Measurements from ENCODE around the gene GPR87. TPM values are rescaled to one million over a fixed set of nuclear protein-coding genes. Genes with fewer than 3 reads are reported as not detected.
A peak's percentile ranks its signal among the peaks of the same experiment; 100 is the strongest.

The GPR87 gene
- total RNA-seq, 1 experiment from 2014 or later, result 13.3 TPM

GRCh38 chr3:151315846-151316245 is 774 bp downstream of the GPR87 start:
- Histone ChIP-seq H3K27me3 (ENCODE audit: low read length) (no peaks in the 10 kb centered on the region), H3K27ac (ENCODE audit: low read length) (peak overlapping the region; percentile 89), H3K36me3 (ENCODE audit: low read depth, low read length) (no peaks in the 10 kb centered on the region), H4K20me1 (ENCODE audit: low read length) (no peaks in the 10 kb centered on the region), H3K4me3 (ENCODE audit: low read length) (peak overlapping the region; percentile 72), H3K9ac (ENCODE audit: low read length) (peak overlapping the region; percentile 68), H3K79me2 (ENCODE audit: low read length) (peaks cover 56% of the 10 kb centered on the region), H3K9me2 (replicated peaks; ENCODE audit: low read length) (no peaks in the 10 kb centered on the region), H3F3A (ENCODE audit: low read length, unreplicated experiment) (peaks cover 6% of the 10 kb centered on the region), H2AFZ (ENCODE audit: low read length) (no peak overlapping the region), H3K4me2 (ENCODE audit: low read length) (peak overlapping the region; percentile 89), H3K4me1 (ENCODE audit: insufficient read depth, low read length) (peaks cover 70% of the 10 kb centered on the region), H3K9me3 (ENCODE audit: low read length) (no peaks in the 10 kb centered on the region)
- ATAC-seq (no peak), DNase-seq (peak; percentile 29)
- ChIA-PET CTCF (interaction anchor here (0.6 kb wide), 1 partner anchor 10 kb away, joined by 3 read pairs; no protein-coding TSS in a partner anchor), POLR2A (ENCODE audit: unreplicated experiment) (no interaction called here)
- no TSS peak for BruUV-seq (replicated peaks)
- intact Hi-C loops (cut with micrococcal nuclease), result loop anchor here (1.0 to 5.0 kb wide), 2 partner anchors 11 to 591 kb away; no protein-coding TSS in a partner anchor
- TF ChIP-seq, protein P1, sequence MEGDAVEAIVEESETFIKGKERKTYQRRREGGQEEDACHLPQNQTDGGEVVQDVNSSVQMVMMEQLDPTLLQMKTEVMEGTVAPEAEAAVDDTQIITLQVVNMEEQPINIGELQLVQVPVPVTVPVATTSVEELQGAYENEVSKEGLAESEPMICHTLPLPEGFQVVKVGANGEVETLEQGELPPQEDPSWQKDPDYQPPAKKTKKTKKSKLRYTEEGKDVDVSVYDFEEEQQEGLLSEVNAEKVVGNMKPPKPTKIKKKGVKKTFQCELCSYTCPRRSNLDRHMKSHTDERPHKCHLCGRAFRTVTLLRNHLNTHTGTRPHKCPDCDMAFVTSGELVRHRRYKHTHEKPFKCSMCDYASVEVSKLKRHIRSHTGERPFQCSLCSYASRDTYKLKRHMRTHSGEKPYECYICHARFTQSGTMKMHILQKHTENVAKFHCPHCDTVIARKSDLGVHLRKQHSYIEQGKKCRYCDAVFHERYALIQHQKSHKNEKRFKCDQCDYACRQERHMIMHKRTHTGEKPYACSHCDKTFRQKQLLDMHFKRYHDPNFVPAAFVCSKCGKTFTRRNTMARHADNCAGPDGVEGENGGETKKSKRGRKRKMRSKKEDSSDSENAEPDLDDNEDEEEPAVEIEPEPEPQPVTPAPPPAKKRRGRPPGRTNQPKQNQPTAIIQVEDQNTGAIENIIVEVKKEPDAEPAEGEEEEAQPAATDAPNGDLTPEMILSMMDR (conservative IDR thresholded peaks at IDR 0.05; ENCODE audit: low read depth, low read length), result no peak
- TF ChIP-seq EZH2 (IDR thresholded peaks at IDR 0.05; ENCODE audit: low read length, unreplicated experiment) (no peak), EZH2phosphoT487 (IDR thresholded peaks at IDR 0.05; ENCODE audit: borderline replicate concordance, low read length) (no peak)

- H3K36me3 ChIP-seq (ENCODE audit: low read depth, low read length), result no peaks in the 10 kb centered on the region
- no peaks in the 10 kb centered on the region for H3K27me3 ChIP-seq (ENCODE audit: low read length)
- peak overlapping the region; percentile 68 for H3K9ac ChIP-seq (ENCODE audit: low read length)
- peak overlapping the region; percentile 72 for H3K4me3 ChIP-seq (ENCODE audit: low read length)
- H3K9me3 ChIP-seq (ENCODE audit: low read length), result no peaks in the 10 kb centered on the region
- intact Hi-C loops (cut with micrococcal nuclease), result loop anchor here (5.0 kb wide), 1 partner anchor 592 kb away; no protein-coding TSS in a partner anchor
- CTCF ChIA-PET, result no interaction called here
- DNase-seq, result peak; percentile 60
- peak overlapping the region; percentile 89 for H3K27ac ChIP-seq (ENCODE audit: low read length)
- POLR2A ChIA-PET (ENCODE audit: unreplicated experiment), result no interaction called here
- ATAC-seq, result peak; percentile 24
- peaks cover 63% of the 10 kb centered on the region for H3K4me1 ChIP-seq (ENCODE audit: insufficient read depth, low read length)
- no peaks in the 10 kb centered on the region for H3K9me2 ChIP-seq (replicated peaks; ENCODE audit: low read length)
- H3K79me2 ChIP-seq (ENCODE audit: low read length), result peaks cover 63% of the 10 kb centered on the region
- BruUV-seq (replicated peaks), result no TSS peak
- no peak for TF ChIP-seq EZH2phosphoT487 (IDR thresholded peaks at IDR 0.05; ENCODE audit: borderline replicate concordance, low read length)
- no peak for TF ChIP-seq EZH2 (IDR thresholded peaks at IDR 0.05; ENCODE audit: low read length, unreplicated experiment)
- TF ChIP-seq, protein P1 (conservative IDR thresholded peaks at IDR 0.05; ENCODE audit: low read depth, low read length), result no peak
- H4K20me1 ChIP-seq (ENCODE audit: low read length), result no peaks in the 10 kb centered on the region
- H2AFZ ChIP-seq (ENCODE audit: low read length), result no peak overlapping the region
- H3F3A ChIP-seq (ENCODE audit: low read length, unreplicated experiment), result peaks cover 6% of the 10 kb centered on the region
- H3K4me2 ChIP-seq (ENCODE audit: low read length), result peak overlapping the region; percentile 89
Measured at GRCh38 chr3:151315136-151315535, 1.5 kb downstream of the GPR87 start.

DNA sequence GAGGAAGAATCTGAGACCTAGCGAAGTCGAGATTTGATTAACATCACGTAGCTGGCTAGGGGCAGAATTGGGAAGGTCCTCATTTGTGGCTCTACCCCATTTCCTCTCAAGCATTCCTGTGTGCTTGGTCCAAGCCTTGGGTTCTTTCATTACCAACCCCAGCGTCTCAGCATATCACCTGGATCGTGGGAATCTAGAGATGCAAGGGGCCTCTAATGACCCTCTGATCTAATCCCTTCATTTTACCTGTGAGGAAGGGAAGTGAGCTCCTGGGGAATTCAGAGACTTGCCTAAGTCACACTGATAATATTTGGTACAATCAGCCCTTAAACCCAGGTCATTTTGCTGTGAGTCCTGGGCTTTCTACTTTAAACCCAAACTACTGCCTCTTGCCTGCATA is 2.0 kb downstream of the GPR87 start:
- no peaks in the 10 kb centered on the region for H3K9me3 ChIP-seq (ENCODE audit: low read length)
- no peaks in the 10 kb centered on the region for H3K27me3 ChIP-seq (ENCODE audit: low read length)
- H3F3A ChIP-seq (ENCODE audit: low read length, unreplicated experiment), result peaks cover 6% of the 10 kb centered on the region
- no TSS peak for BruUV-seq (replicated peaks)
- TF ChIP-seq EZH2 (IDR thresholded peaks at IDR 0.05; ENCODE audit: low read length, unreplicated experiment), result no peak
- no peak for TF ChIP-seq EZH2phosphoT487 (IDR thresholded peaks at IDR 0.05; ENCODE audit: borderline replicate concordance, low read length)
- TF ChIP-seq, protein P1 (conservative IDR thresholded peaks at IDR 0.05; ENCODE audit: low read depth, low read length), result no peak
- H3K79me2 ChIP-seq (ENCODE audit: low read length), result peaks cover 69% of the 10 kb centered on the region
- peak overlapping the region; percentile 72 for H3K4me3 ChIP-seq (ENCODE audit: low read length)
- H3K4me2 ChIP-seq (ENCODE audit: low read length), result peak overlapping the region; percentile 89
- H3K4me1 ChIP-seq (ENCODE audit: insufficient read depth, low read length), result peaks cover 61% of the 10 kb centered on the region
- H4K20me1 ChIP-seq (ENCODE audit: low read length), result no peaks in the 10 kb centered on the region
- peak overlapping the region; percentile 68; the same call in 1 of the 2 replicates for H3K9ac ChIP-seq (ENCODE audit: low read length)
- intact Hi-C loops (cut with micrococcal nuclease), result no loop called here
- peak overlapping the region; percentile 89 for H3K27ac ChIP-seq (ENCODE audit: low read length)
- H3K9me2 ChIP-seq (replicated peaks; ENCODE audit: low read length), result no peaks in the 10 kb centered on the region
- ChIA-PET CTCF (no interaction called here), POLR2A (ENCODE audit: unreplicated experiment) (no interaction called here)
- no peak for DNase-seq
- H2AFZ ChIP-seq (ENCODE audit: low read length), result no peak overlapping the region
- ATAC-seq, result no peak
- H3K36me3 ChIP-seq (ENCODE audit: low read depth, low read length), result no peaks in the 10 kb centered on the region
